CD14-positive monocyte (primary cell): ENCODE measurements around the gene ECSCR. TPM values are rescaled to one million over a fixed set of nuclear protein-coding genes. Genes with fewer than 3 reads are reported as not detected.
A peak's percentile ranks its signal among the peaks of the same experiment; 100 is the strongest.

Experiments used
- DNase-seq, 3 donors: peaks; one replicate each; pipeline ENCODE4 v3.0.0-alpha.2; 2011 to 2022
- H2AFZ ChIP-seq: 2 replicates; pipeline ENCODE4 v1.6.0; 2012; ENCODE audit warnings: mild to moderate bottlenecking, low read depth, low read length, inconsistent platforms; ENCODE audit not compliant: insufficient read depth, poor library complexity, severe bottlenecking
- H3K27ac ChIP-seq, 2 donors: 1 replicate in 1 of 2; 2 replicates in 1 of 2; pipeline ENCODE4 v1.5.1; 2012 to 2013; ENCODE audit warnings: low read length in 2 of 2, control low read depth in 1 of 2, inconsistent platforms in 1 of 2, low read depth in 1 of 2, mild to moderate bottlenecking in 1 of 2
- H3K27me3 ChIP-seq, 2 donors: one replicate each; pipeline versions ENCODE4 v1.6.0 to v1.6.1; 2011 to 2013; ENCODE audit warnings: low read length in 2 of 2; ENCODE audit not compliant: control insufficient read depth in 2 of 2, insufficient read depth in 2 of 2
- H3K36me3 ChIP-seq, 2 donors: replicated peaks in 1 of 2; 1 replicate in 1 of 2; 2 replicates in 1 of 2; pipeline versions ENCODE4 v1.5.1 to v1.6.1; 2012 to 2013; ENCODE audit warnings: low read length in 2 of 2, control low read depth in 1 of 2, inconsistent platforms in 1 of 2, mild to moderate bottlenecking in 1 of 2; ENCODE audit not compliant: insufficient read depth in 2 of 2, control insufficient read depth in 1 of 2
- H3K4me1 ChIP-seq, 2 donors: 1 replicate in 1 of 2; 2 replicates in 1 of 2; pipeline versions ENCODE4 v1.5.1 to v1.6.1; 2012 to 2013; ENCODE audit warnings: low read length in 2 of 2, control low read depth in 1 of 2, inconsistent platforms in 1 of 2, mild to moderate bottlenecking in 1 of 2, moderate library complexity in 1 of 2; ENCODE audit not compliant: insufficient read depth in 2 of 2, control insufficient read depth in 1 of 2
- H3K4me2 ChIP-seq: replicated peaks from 2 replicates; pipeline ENCODE3; 2012; ENCODE audit warnings: low read length, moderate library complexity, mild to moderate bottlenecking; ENCODE audit not compliant: poor library complexity, severe bottlenecking; ENCODE audit errors: extremely low read depth
- H3K4me3 ChIP-seq, 3 experiments: fragments of 200-600 bp in 1 of 3; sonication (generic) in 1 of 3; replicated peaks in 1 of 3; 1 replicate in 2 of 3; 2 replicates in 1 of 3; pipeline ENCODE4 v1.5.1; 2011 to 2013; ENCODE audit warnings: low read length in 3 of 3, mild to moderate bottlenecking in 3 of 3, control low read depth in 2 of 3, low read depth in 2 of 3, inconsistent platforms in 1 of 3, moderate library complexity in 1 of 3
- H3K79me2 ChIP-seq: 2 replicates; pipeline ENCODE4 v1.6.0; 2012; ENCODE audit warnings: mild to moderate bottlenecking, control low read depth, inconsistent platforms, low read length, moderate library complexity; ENCODE audit not compliant: insufficient read depth
- H3K9ac ChIP-seq: 2 replicates; pipeline ENCODE4 v1.6.0; 2017; ENCODE audit warnings: low read length, mild to moderate bottlenecking; ENCODE audit not compliant: insufficient read depth, poor library complexity, severe bottlenecking
- H3K9me3 ChIP-seq, 2 donors: replicated peaks in 1 of 2; 1 replicate in 1 of 2; 2 replicates in 1 of 2; pipeline versions ENCODE4 v1.5.1 to v1.6.1; 2012 to 2013; ENCODE audit warnings: low read length in 2 of 2, control low read depth in 1 of 2; ENCODE audit not compliant: control insufficient read depth in 1 of 2, insufficient read depth in 1 of 2
- H4K20me1 ChIP-seq: 2 replicates; pipeline ENCODE4 v1.6.0; 2012; ENCODE audit warnings: mild to moderate bottlenecking, low read length, control low read depth, moderate library complexity; ENCODE audit not compliant: insufficient read depth
- H3K27ac Mint-ChIP-seq, 7 donors: one replicate each; pipeline ENCODE4 v1.8.0; 2020; ENCODE audit warnings: mild to moderate bottlenecking in 7 of 7, mixed read lengths in 7 of 7, moderate library complexity in 6 of 7, inconsistent platforms in 2 of 7
- H3K27me3 Mint-ChIP-seq, 3 donors: one replicate each; pipeline ENCODE4 v1.8.0; 2021 to 2022; ENCODE audit warnings: low read depth in 3 of 3, mild to moderate bottlenecking in 3 of 3, mixed read lengths in 3 of 3, moderate library complexity in 3 of 3, inconsistent platforms in 1 of 3
- H3K36me3 Mint-ChIP-seq, 2 donors: one replicate each; pipeline ENCODE4 v1.8.0; 2020; ENCODE audit warnings: mixed read lengths in 2 of 2, inconsistent platforms in 1 of 2, mild to moderate bottlenecking in 1 of 2
- H3K4me1 Mint-ChIP-seq: one replicate; pipeline ENCODE4 v1.8.0; 2020; ENCODE audit warnings: mild to moderate bottlenecking, mixed read lengths
- H3K4me3 Mint-ChIP-seq, 2 donors: one replicate each; pipeline ENCODE4 v1.8.0; 2020; ENCODE audit warnings: mild to moderate bottlenecking in 2 of 2, mixed read lengths in 2 of 2, moderate library complexity in 1 of 2
- H3K9me3 Mint-ChIP-seq, 7 donors: one replicate each; pipeline ENCODE4 v1.8.0; 2020 to 2022; ENCODE audit warnings: mixed read lengths in 7 of 7, mild to moderate bottlenecking in 6 of 7, moderate library complexity in 6 of 7, inconsistent platforms in 2 of 7
- WGBS: methylation state at CpG from one replicate; pipeline ENCODE4 v1.1.5; 2013; ENCODE audit warnings: missing lambda C conversion rate; ENCODE audit not compliant: insufficient coverage; 5-methylcytosine and 5-hydroxymethylcytosine counted together
- intact Hi-C, 2 donors: fragments of 100-400 bp; cut with micrococcal nuclease; formaldehyde crosslinking; loops; one replicate each; pipeline versions ENCODE4 v1.15.0 to v1.15.1; 2023
- polyA plus RNA-seq, 3 donors: library from polyadenylated mRNA; depleted of rRNA in 1 of 3; unstranded in 2 of 3; stranded (reverse) in 1 of 3; fragments of 300-500 nt in 2 of 3; fragments of >200 nt in 1 of 3; fragmentation: Illumina TruSeq in 2 of 3; gene quantifications; 1 replicate in 2 of 3; 2 replicates in 1 of 3; pipeline ENCODE4 v1.2.3, GENCODE V29; 2012 to 2021
- TF ChIP-seq, protein P1 (sequence below): fragments of 200-600 bp; IDR thresholded peaks from one replicate; pipeline ENCODE4 v1.8.0; 2022; ENCODE audit warnings: antibody characterized with exemption, mild to moderate bottlenecking

ECSCR gene
- polyA plus RNA-seq, 3 donors: not detected

DNA sequence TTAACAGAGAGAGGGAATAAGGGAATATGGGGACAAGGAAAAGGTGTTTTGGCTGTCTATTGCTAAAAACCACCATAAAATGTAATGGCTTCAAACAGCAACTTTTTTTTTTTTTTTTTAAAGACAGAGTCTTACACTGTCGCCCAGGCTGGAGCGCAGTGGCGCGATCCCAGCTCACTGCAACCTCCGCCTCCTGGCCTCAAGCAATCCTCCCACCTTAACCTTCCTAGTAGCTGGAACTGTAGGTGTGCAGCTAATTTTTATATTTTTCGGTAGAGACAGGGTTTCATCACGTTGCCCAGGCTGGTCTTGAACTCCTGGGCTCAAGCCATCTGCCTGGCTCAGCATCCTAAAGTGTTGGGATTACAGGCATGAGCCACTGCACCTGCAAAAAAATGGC is 54.4 kb downstream of the ECSCR start:
- no peaks in the 10 kb centered on the region for H3K79me2 ChIP-seq
- WGBS: 100% methylated on average over 2 of the region's 7 CpGs

DNA sequence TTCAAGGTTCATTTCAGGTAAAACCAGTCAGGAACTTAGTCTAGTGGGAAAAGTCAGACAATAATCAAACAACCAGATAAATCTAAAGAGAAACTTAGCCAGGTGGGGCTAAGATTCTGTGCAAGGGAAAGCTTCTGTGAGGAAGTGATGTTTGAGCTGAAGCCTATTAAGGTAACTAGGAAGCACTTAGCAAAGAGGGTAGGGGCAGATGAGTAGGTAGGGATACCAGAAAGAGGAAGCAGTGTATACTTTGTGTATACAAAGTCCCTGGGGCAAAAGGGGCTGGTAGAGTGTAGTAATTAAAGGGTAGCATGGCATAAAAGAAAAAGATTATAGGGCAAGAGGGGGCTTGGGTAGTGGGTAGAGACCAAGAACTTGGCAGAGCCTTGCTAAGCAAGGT is 55.0 kb downstream of the ECSCR start:
- H3K27me3 ChIP-seq: no peaks in the 10 kb centered on the region
- H3K9me3 ChIP-seq: no peaks in the 10 kb centered on the region
- no peaks in the 10 kb centered on the region for H4K20me1 ChIP-seq
- intact Hi-C loops: no loop called here
- Mint-ChIP-seq H3K27ac (peak overlapping the region in 1 of 7 donors; percentile 52), H3K9me3 (peaks cover 0 to 1% (median 0%) of the 10 kb centered on the region in 7 donors), H3K36me3 (no peaks in the 10 kb centered on the region), H3K27me3 (peaks cover 0 to 2% (median 0%) of the 10 kb centered on the region in 3 donors), H3K4me1 (peaks cover 23% of the 10 kb centered on the region), H3K4me3 (no peak overlapping the region)
- no peaks in the 10 kb centered on the region for H3K79me2 ChIP-seq
- H3K4me2 ChIP-seq: no peak overlapping the region
- H3K4me1 ChIP-seq: peaks cover 12 to 15% of the 10 kb centered on the region in 2 donors
- no peaks in the 10 kb centered on the region for H3K36me3 ChIP-seq
- H3K27ac ChIP-seq: no peak overlapping the region
- no peak for DNase-seq
- H3K4me3 ChIP-seq: no peak overlapping the region
- TF ChIP-seq, protein P1, sequence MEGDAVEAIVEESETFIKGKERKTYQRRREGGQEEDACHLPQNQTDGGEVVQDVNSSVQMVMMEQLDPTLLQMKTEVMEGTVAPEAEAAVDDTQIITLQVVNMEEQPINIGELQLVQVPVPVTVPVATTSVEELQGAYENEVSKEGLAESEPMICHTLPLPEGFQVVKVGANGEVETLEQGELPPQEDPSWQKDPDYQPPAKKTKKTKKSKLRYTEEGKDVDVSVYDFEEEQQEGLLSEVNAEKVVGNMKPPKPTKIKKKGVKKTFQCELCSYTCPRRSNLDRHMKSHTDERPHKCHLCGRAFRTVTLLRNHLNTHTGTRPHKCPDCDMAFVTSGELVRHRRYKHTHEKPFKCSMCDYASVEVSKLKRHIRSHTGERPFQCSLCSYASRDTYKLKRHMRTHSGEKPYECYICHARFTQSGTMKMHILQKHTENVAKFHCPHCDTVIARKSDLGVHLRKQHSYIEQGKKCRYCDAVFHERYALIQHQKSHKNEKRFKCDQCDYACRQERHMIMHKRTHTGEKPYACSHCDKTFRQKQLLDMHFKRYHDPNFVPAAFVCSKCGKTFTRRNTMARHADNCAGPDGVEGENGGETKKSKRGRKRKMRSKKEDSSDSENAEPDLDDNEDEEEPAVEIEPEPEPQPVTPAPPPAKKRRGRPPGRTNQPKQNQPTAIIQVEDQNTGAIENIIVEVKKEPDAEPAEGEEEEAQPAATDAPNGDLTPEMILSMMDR: no peak
- peak overlapping the region; percentile 13 for H2AFZ ChIP-seq
- no peak overlapping the region for H3K9ac ChIP-seq

More for the DNA sequence above, 54.4 kb downstream of the ECSCR start:
- Histone ChIP-seq H3K27me3 (no peaks in the 10 kb centered on the region), H3K4me1 (peaks cover 9 to 11% of the 10 kb centered on the region in 2 donors), H3K4me3 (no peak overlapping the region), H2AFZ (no peak overlapping the region), H3K9me3 (no peaks in the 10 kb centered on the region), H3K4me2 (no peak overlapping the region), H3K36me3 (no peaks in the 10 kb centered on the region), H4K20me1 (no peaks in the 10 kb centered on the region), H3K27ac (no peak overlapping the region), H3K9ac (no peak overlapping the region)
- no peak for DNase-seq
- no peak overlapping the region for H3K27ac Mint-ChIP-seq
- no peak overlapping the region for H3K4me3 Mint-ChIP-seq
- H3K9me3 Mint-ChIP-seq: peaks cover 0 to 1% (median 0%) of the 10 kb centered on the region in 7 donors
- intact Hi-C loops: no loop called here
- TF ChIP-seq, protein P1: no peak
- no peaks in the 10 kb centered on the region for H3K36me3 Mint-ChIP-seq
- peaks cover 17% of the 10 kb centered on the region for H3K4me1 Mint-ChIP-seq
- H3K27me3 Mint-ChIP-seq: peaks cover 0 to 2% (median 0%) of the 10 kb centered on the region in 3 donors
